Measurements from ENCODE around the gene KSR1. TPM values are rescaled to one million over a fixed set of nuclear protein-coding genes. Genes with fewer than 3 reads are reported as not detected.

KSR1 gene
- total RNA-seq, 1 donor: 6.5 TPM

DNA sequence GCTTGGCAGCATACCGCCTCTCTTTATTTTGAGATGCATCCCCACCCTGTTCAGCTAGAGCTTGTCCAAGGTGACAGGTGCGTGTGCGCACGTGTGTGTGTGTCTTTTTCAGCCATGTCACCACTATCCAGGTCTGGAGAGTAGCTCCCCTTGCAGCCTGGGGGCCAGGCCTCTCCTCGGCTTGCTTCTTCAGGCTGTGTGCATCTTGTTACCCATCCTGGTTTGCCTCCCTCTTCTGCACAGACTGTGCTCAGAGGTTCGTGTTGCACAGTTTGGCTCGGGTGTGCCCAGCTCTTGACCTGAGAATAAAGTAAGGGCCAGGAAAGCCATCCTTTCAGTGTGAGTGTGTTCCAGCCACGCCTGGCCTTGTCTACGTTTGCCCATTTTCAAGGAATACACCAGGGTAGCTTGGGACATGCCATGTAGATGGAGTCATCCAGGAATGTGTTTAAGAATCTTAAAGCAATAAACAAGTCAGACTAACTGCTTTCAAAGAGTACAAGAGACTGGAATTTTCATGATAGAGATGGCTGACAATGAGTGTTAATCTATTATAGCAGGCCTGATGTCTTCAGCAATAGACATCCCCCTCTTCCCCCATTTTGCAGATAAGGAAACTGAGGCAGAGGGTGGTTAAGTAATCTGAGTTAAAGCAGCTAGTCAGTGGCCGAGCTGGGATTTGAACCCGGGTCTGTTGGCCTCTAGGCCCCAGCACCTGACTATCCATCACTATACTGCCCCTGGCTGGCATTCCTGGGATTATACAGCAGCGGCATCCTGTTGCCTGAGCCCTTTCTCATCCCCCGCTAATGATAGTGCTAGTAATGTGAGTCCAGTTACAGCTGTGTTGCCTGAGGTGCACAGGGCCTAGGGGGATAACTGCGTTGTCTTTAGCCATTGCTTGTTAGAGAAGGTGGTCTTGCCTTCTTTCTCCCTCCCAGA is 77.9 kb downstream of the KSR1 start:
- Histone ChIP-seq H3K27ac (ENCODE audit: low read depth, low read length) (peak overlapping the region; percentile 69), H2AFZ (ENCODE audit: low read length) (no peak overlapping the region), H3K79me2 (ENCODE audit: insufficient read depth, low read length) (no peaks in the 10 kb centered on the region), H3K9me3 (ENCODE audit: low read depth, low read length) (no peaks in the 10 kb centered on the region), H3K4me2 (ENCODE audit: insufficient read depth, low read length) (peak overlapping the region; percentile 6), H3K4me1 (ENCODE audit: insufficient read depth, low read length) (peaks cover 18% of the 10 kb centered on the region), H4K20me1 (ENCODE audit: insufficient read depth, low read length) (no peaks in the 10 kb centered on the region), H3K27me3 (ENCODE audit: insufficient read depth, low read length) (no peaks in the 10 kb centered on the region), H3K4me3 (ENCODE audit: insufficient read depth, low read length) (peak overlapping the region; percentile 11), H3K36me3 (ENCODE audit: insufficient read depth, low read length) (no peaks in the 10 kb centered on the region)
- TF ChIP-seq CTCF (IDR thresholded peaks at IDR 0.05; ENCODE audit: extremely low read depth, low read depth, low read length): no peak
- DNase-seq (ENCODE audit: insufficient read length, low spot score, missing footprints): peak; percentile 96

- Histone ChIP-seq H4K20me1 (ENCODE audit: insufficient read depth, low read length) (no peaks in the 10 kb centered on the region), H3K79me2 (ENCODE audit: insufficient read depth, low read length) (no peaks in the 10 kb centered on the region), H3K4me1 (ENCODE audit: insufficient read depth, low read length) (peaks cover 25% of the 10 kb centered on the region), H3K27me3 (ENCODE audit: insufficient read depth, low read length) (no peaks in the 10 kb centered on the region), H2AFZ (ENCODE audit: low read length) (no peak overlapping the region), H3K4me3 (ENCODE audit: insufficient read depth, low read length) (no peak overlapping the region), H3K4me2 (ENCODE audit: insufficient read depth, low read length) (no peak overlapping the region), H3K9me3 (ENCODE audit: low read depth, low read length) (no peaks in the 10 kb centered on the region), H3K27ac (ENCODE audit: low read depth, low read length) (no peak overlapping the region), H3K36me3 (ENCODE audit: insufficient read depth, low read length) (no peaks in the 10 kb centered on the region)
- DNase-seq (ENCODE audit: insufficient read length, low spot score, missing footprints): no peak
- no peak for TF ChIP-seq CTCF (IDR thresholded peaks at IDR 0.05; ENCODE audit: extremely low read depth, low read depth, low read length)
Observed at GRCh38 chr17:27535178-27535928, 79.1 kb downstream of the KSR1 start.

DNA sequence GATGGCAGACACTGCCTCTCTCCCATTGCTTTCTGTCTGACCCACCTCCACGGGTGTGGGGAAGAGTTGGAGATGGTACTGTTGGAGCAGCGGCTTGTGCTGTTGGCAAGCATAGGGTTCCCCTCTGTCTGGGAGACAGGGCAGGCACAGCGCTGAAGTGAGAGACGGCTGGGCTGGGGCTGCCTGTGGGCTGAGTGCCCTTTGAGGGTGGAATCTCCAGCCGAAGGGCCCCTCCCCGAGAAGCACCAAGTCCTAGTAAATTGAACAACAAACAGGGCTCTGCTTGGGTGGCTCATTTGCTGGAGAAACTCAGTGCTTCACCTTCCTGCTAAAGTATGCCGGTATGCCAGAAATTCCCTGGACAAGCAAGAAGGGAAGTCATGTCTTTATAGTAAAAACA is 79.7 kb downstream of the KSR1 start:
- no peak for DNase-seq (ENCODE audit: insufficient read length, low spot score, missing footprints)
- Histone ChIP-seq H2AFZ (ENCODE audit: low read length) (no peak overlapping the region), H3K36me3 (ENCODE audit: insufficient read depth, low read length) (no peaks in the 10 kb centered on the region), H3K4me3 (ENCODE audit: insufficient read depth, low read length) (no peak overlapping the region), H4K20me1 (ENCODE audit: insufficient read depth, low read length) (no peaks in the 10 kb centered on the region), H3K79me2 (ENCODE audit: insufficient read depth, low read length) (no peaks in the 10 kb centered on the region), H3K27ac (ENCODE audit: low read depth, low read length) (no peak overlapping the region), H3K9me3 (ENCODE audit: low read depth, low read length) (no peaks in the 10 kb centered on the region), H3K4me1 (ENCODE audit: insufficient read depth, low read length) (peaks cover 31% of the 10 kb centered on the region), H3K27me3 (ENCODE audit: insufficient read depth, low read length) (no peaks in the 10 kb centered on the region), H3K4me2 (ENCODE audit: insufficient read depth, low read length) (no peak overlapping the region)
- no peak for TF ChIP-seq CTCF (IDR thresholded peaks at IDR 0.05; ENCODE audit: extremely low read depth, low read depth, low read length)

- Histone ChIP-seq H3K4me2 (ENCODE audit: insufficient read depth, low read length) (no peak overlapping the region), H3K79me2 (ENCODE audit: insufficient read depth, low read length) (no peaks in the 10 kb centered on the region), H3K9me3 (ENCODE audit: low read depth, low read length) (no peaks in the 10 kb centered on the region), H3K27me3 (ENCODE audit: insufficient read depth, low read length) (peaks cover 3% of the 10 kb centered on the region), H3K36me3 (ENCODE audit: insufficient read depth, low read length) (no peaks in the 10 kb centered on the region), H4K20me1 (ENCODE audit: insufficient read depth, low read length) (no peaks in the 10 kb centered on the region), H3K27ac (ENCODE audit: low read depth, low read length) (no peak overlapping the region), H3K4me1 (ENCODE audit: insufficient read depth, low read length) (peaks cover 35% of the 10 kb centered on the region), H3K4me3 (ENCODE audit: insufficient read depth, low read length) (no peak overlapping the region), H2AFZ (ENCODE audit: low read length) (no peak overlapping the region)
- no peak for DNase-seq (ENCODE audit: insufficient read length, low spot score, missing footprints)
- TF ChIP-seq CTCF (IDR thresholded peaks at IDR 0.05; ENCODE audit: extremely low read depth, low read depth, low read length): no peak
Observed at GRCh38 chr17:27536781-27537180, 80.5 kb downstream of the KSR1 start.

Data from osteoblast (primary cell).